Loucy (cell line): ENCODE data around the gene SLC25A12.

Source experiments
- H2AFZ ChIP-seq: fragments of 200-600 bp; sonication (generic); 2 replicates; pipeline ENCODE4 v1.6.0; 2016; ENCODE audit warnings: antibody characterized with exemption, mild to moderate bottlenecking, low read length, moderate library complexity
- H3F3A ChIP-seq: fragments of 200-600 bp; 2 replicates; pipeline ENCODE4 v1.6.0; 2016; ENCODE audit warnings: antibody characterized with exemption, low read depth, mild to moderate bottlenecking
- H3K27me3 ChIP-seq: fragments of 200-600 bp; sonication (generic); 2 replicates; pipeline ENCODE4 v1.6.1; 2014; ENCODE audit warnings: low read length, mild to moderate bottlenecking; ENCODE audit not compliant: insufficient read depth, poor library complexity, severe bottlenecking
- H3K36me3 ChIP-seq: fragments of 200-600 bp; sonication (generic); 2 replicates; pipeline ENCODE4 v1.6.1; 2016; ENCODE audit warnings: low read length; ENCODE audit not compliant: insufficient read depth
- H3K4me1 ChIP-seq: fragments of 200-600 bp; sonication (generic); 2 replicates; pipeline ENCODE4 v1.5.1; 2014; ENCODE audit warnings: low read length, mild to moderate bottlenecking; ENCODE audit not compliant: insufficient read depth, poor library complexity, severe bottlenecking
- H3K4me2 ChIP-seq: fragments of 200-600 bp; sonication (generic); 2 replicates; pipeline ENCODE4 v1.6.0; 2014; ENCODE audit warnings: antibody characterized with exemption, low read length, low read depth, mild to moderate bottlenecking; ENCODE audit not compliant: poor library complexity, severe bottlenecking
- H3K4me3 ChIP-seq: fragments of 200-600 bp; sonication (generic); 2 replicates; pipeline ENCODE4 v1.5.1; 2014; ENCODE audit warnings: low read length, mild to moderate bottlenecking, mixed read lengths; ENCODE audit not compliant: poor library complexity, severe bottlenecking
- H3K79me2 ChIP-seq: fragments of 200-600 bp; sonication (generic); 2 replicates; pipeline ENCODE4 v1.6.1; 2014; ENCODE audit warnings: low read length; ENCODE audit not compliant: insufficient read depth
- H3K9ac ChIP-seq: fragments of 200-600 bp; sonication (generic); 2 replicates; pipeline ENCODE4 v1.6.0; 2014; ENCODE audit warnings: mild to moderate bottlenecking, low read depth, low read length, moderate library complexity; ENCODE audit not compliant: poor library complexity, severe bottlenecking
- H3K9me2 ChIP-seq: fragments of 200-600 bp; sonication (generic); replicated peaks from 2 replicates; pipeline ENCODE4 v1.6.1; 2016; ENCODE audit warnings: low read depth, low read length, mixed read lengths
- H3K9me3 ChIP-seq: fragments of 200-600 bp; sonication (generic); 2 replicates; pipeline ENCODE4 v1.6.1; 2014; ENCODE audit warnings: mild to moderate bottlenecking, antibody characterized with exemption, low read length, low read depth; ENCODE audit not compliant: insufficient read depth
- H4K20me1 ChIP-seq: fragments of 200-600 bp; sonication (generic); 2 replicates; pipeline ENCODE4 v1.6.0; 2014; ENCODE audit warnings: antibody characterized with exemption, low read length, mild to moderate bottlenecking; ENCODE audit not compliant: insufficient read depth, poor library complexity, severe bottlenecking
- EZH2phosphoT487 ChIP-seq: fragments of 200-600 bp; IDR thresholded peaks from 2 replicates; pipeline ENCODE4 v1.6.1; 2018; ENCODE audit warnings: antibody characterized with exemption, mild to moderate bottlenecking, moderate library complexity, borderline replicate concordance
- TF ChIP-seq, protein P1 (sequence below): fragments of 200-600 bp; sonication (generic); conservative IDR thresholded peaks from 2 replicates; pipeline ENCODE4 v1.5.1; 2014; ENCODE audit warnings: mild to moderate bottlenecking, antibody characterized with exemption, low read length

SLC25A12 gene

DNA sequence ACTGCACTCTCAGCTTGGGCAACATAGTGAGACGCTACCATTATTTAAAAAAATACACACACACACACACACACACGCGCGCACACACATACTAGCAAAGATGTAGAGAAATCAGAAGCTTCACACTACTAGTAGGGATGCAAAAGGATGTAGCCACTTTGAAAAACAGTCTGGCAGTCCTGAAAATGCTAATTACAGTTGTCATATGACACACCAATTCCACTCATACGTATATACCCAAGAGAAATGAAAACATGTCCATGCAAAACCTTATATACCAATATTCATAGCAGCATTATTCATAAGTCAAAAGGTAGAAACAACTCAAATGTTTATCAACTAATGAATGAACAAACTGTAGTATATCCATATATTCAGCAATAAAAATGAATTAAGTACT lies 90.3 kb downstream of the SLC25A12 start:
- Histone ChIP-seq H3K9me2 (no peaks in the 10 kb centered on the region), H3K79me2 (no peaks in the 10 kb centered on the region), H3K4me2 (no peak overlapping the region), H3K9me3 (no peaks in the 10 kb centered on the region), H3K36me3 (peaks cover 8% of the 10 kb centered on the region; the same call in 1 of the 2 replicates), H3K9ac (no peak overlapping the region), H3K4me1 (peaks cover 2% of the 10 kb centered on the region), H4K20me1 (no peaks in the 10 kb centered on the region), H3F3A (no peaks in the 10 kb centered on the region), H3K27me3 (no peaks in the 10 kb centered on the region), H3K4me3 (no peak overlapping the region), H2AFZ (no peak overlapping the region)
- TF ChIP-seq, protein P1, sequence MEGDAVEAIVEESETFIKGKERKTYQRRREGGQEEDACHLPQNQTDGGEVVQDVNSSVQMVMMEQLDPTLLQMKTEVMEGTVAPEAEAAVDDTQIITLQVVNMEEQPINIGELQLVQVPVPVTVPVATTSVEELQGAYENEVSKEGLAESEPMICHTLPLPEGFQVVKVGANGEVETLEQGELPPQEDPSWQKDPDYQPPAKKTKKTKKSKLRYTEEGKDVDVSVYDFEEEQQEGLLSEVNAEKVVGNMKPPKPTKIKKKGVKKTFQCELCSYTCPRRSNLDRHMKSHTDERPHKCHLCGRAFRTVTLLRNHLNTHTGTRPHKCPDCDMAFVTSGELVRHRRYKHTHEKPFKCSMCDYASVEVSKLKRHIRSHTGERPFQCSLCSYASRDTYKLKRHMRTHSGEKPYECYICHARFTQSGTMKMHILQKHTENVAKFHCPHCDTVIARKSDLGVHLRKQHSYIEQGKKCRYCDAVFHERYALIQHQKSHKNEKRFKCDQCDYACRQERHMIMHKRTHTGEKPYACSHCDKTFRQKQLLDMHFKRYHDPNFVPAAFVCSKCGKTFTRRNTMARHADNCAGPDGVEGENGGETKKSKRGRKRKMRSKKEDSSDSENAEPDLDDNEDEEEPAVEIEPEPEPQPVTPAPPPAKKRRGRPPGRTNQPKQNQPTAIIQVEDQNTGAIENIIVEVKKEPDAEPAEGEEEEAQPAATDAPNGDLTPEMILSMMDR = no peak
- TF ChIP-seq EZH2phosphoT487 = no peak

DNA sequence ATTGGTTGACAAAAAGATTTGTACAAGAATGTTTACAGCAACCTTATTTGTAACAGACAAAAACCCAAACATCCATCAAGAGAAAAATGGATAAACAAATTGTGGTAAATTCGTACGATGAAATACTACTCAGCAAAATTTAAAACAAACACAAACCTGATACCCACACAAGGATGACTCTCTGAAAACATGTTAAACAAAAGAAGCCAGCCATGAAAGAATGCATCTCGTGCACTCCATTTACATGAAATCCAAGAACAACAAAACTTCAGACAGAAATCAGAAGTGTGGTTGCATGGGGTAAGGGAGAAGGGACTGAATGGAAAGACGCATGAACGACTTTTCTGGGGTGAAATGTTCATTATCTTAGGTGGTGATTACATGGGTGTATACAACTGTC lies 93.4 kb downstream of the SLC25A12 start:
- H3K27me3 ChIP-seq = no peaks in the 10 kb centered on the region
- H3K9ac ChIP-seq = no peak overlapping the region
- no peaks in the 10 kb centered on the region for H3K79me2 ChIP-seq
- H3K36me3 ChIP-seq = peaks cover 4% of the 10 kb centered on the region; the same call in 1 of the 2 replicates
- H3K9me3 ChIP-seq = no peaks in the 10 kb centered on the region
- no peaks in the 10 kb centered on the region for H3K9me2 ChIP-seq
- no peak overlapping the region for H2AFZ ChIP-seq
- no peak overlapping the region for H3K4me2 ChIP-seq
- H4K20me1 ChIP-seq = no peaks in the 10 kb centered on the region
- no peaks in the 10 kb centered on the region for H3F3A ChIP-seq
- peaks cover 12% of the 10 kb centered on the region for H3K4me1 ChIP-seq
- TF ChIP-seq EZH2phosphoT487 = no peak
- TF ChIP-seq, protein P1 = no peak
- no peak overlapping the region for H3K4me3 ChIP-seq

DNA sequence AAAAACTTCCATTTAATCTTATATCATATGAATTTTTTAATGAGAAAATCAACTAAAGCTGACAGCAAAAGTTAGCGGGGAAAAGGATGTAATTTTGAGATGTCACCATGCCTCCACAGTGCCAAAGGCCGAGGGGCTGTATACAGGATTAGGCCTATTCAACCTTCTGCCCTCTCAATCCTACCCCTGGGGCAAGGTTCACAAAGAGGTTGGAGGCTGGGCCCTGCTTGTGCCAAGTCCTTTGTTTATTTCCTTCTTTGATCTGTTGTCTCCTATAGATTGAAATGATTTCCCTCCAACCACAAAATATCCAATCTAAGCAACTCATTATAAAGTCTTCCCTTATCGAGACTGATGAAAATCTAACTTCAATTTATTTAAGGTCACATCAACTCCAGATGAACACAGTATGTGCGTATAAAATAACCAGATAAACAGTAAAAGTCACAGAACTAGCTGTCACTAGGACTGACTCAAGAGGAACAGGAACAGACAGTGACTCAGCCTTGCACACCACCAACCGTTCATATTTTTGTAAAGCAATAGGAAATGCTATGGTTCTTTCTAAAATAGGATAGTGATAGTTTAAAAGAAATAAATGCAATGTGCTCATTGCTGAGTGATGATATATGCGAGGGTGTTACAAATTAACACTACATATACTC lies 95.8 kb downstream of the SLC25A12 start:
- TF ChIP-seq, protein P1 = no peak
- TF ChIP-seq EZH2phosphoT487 = no peak
- no peaks in the 10 kb centered on the region for H3K9me2 ChIP-seq
- H3K9ac ChIP-seq = no peak overlapping the region
- no peaks in the 10 kb centered on the region for H3F3A ChIP-seq
- no peaks in the 10 kb centered on the region for H4K20me1 ChIP-seq
- no peaks in the 10 kb centered on the region for H3K27me3 ChIP-seq
- no peaks in the 10 kb centered on the region for H3K79me2 ChIP-seq
- no peaks in the 10 kb centered on the region for H3K9me3 ChIP-seq
- H3K36me3 ChIP-seq = peaks cover 2% of the 10 kb centered on the region; the same call in 1 of the 2 replicates
- H3K4me1 ChIP-seq = peaks cover 12% of the 10 kb centered on the region
- peak overlapping the region; percentile 39 for H3K4me2 ChIP-seq
- no peak overlapping the region for H3K4me3 ChIP-seq
- H2AFZ ChIP-seq = no peak overlapping the region
